Adrenal gland (tissue), 5 donors: ENCODE measurements around the gene FAM227B.

Source experiments
- CTCF ChIP-seq, 6 experiments: fragments of 450-650 bp in 4 of 6; fragments of 200-600 bp in 2 of 6; sonication (generic) in 1 of 6; IDR thresholded peaks; 1 replicate in 5 of 6; 2 replicates in 1 of 6; pipeline versions ENCODE4 v1.5.1 to v1.8.0; 2016 to 2021; ENCODE audit warnings: antibody characterized with exemption in 6 of 6, mild to moderate bottlenecking in 2 of 6, moderate library complexity in 1 of 6
- POLR2A ChIP-seq, 2 donors: fragments of 450-650 bp; IDR thresholded peaks; one replicate each; pipeline ENCODE4 v1.6.1; 2017; ENCODE audit warnings: antibody characterized with exemption in 2 of 2, mild to moderate bottlenecking in 2 of 2, moderate library complexity in 1 of 2
- donor health status: DM: no; HTN: no; CAD: no.

GRCh38 chr15:49383266-49383665 lies 237.4 kb downstream of the FAM227B start:
- TF ChIP-seq CTCF (IDR thresholded peaks at IDR 0.05), result no peak
- TF ChIP-seq POLR2A (IDR thresholded peaks at IDR 0.05), result no peak
